ENCODE results near the gene NINL. TPM values are rescaled to one million over a fixed set of nuclear protein-coding genes. Genes with fewer than 3 reads are reported as not detected.

NINL gene
- total and polyA plus RNA-seq, 2 experiments from 2014 or later, result 26.4 to 61.3 TPM

GRCh38 chr20:25453035-25453810, 132.1 kb downstream of the NINL start:
- H3K36me3 ChIP-seq, result peaks cover 31% of the 10 kb centered on the region
- peak overlapping the region; percentile 61 for H3K27ac ChIP-seq
- H3K4me3 ChIP-seq, result no peak overlapping the region
- H3K27me3 ChIP-seq, result no peaks in the 10 kb centered on the region
- DNase-seq (ENCODE audit: low read depth in 1 of 2, low spot score in 1 of 2), result peak; percentile 41 to 67
- H3K4me1 ChIP-seq (ENCODE audit: low read depth), result no peaks in the 10 kb centered on the region
- no peaks in the 10 kb centered on the region for H3K9me3 ChIP-seq (ENCODE audit: low read depth)
- no peak for TF ChIP-seq CTCF (IDR thresholded peaks at IDR 0.05; ENCODE audit: low read depth, low read length)

- Histone ChIP-seq H3K4me3 (no peak overlapping the region), H3K27ac (peak overlapping the region; percentile 41), H3K4me1 (ENCODE audit: low read depth) (no peaks in the 10 kb centered on the region), H3K36me3 (peaks cover 29% of the 10 kb centered on the region), H3K9me3 (ENCODE audit: low read depth) (no peaks in the 10 kb centered on the region), H3K27me3 (no peaks in the 10 kb centered on the region)
- no peak for DNase-seq (ENCODE audit: low read depth in 1 of 2, low spot score in 1 of 2)
- TF ChIP-seq CTCF (IDR thresholded peaks at IDR 0.05; ENCODE audit: low read depth, low read length), result no peak
Observed at GRCh38 chr20:25452333-25452732, 133.0 kb downstream of the NINL start.

- Histone ChIP-seq H3K4me1 (ENCODE audit: low read depth) (no peaks in the 10 kb centered on the region), H3K27ac (no peak overlapping the region), H3K36me3 (peaks cover 13% of the 10 kb centered on the region), H3K27me3 (no peaks in the 10 kb centered on the region), H3K9me3 (ENCODE audit: low read depth) (no peaks in the 10 kb centered on the region), H3K4me3 (no peak overlapping the region)
- TF ChIP-seq CTCF (IDR thresholded peaks at IDR 0.05; ENCODE audit: low read depth, low read length), result no peak
- no peak for DNase-seq (ENCODE audit: low read depth in 1 of 2, low spot score in 1 of 2)
Observed at GRCh38 chr20:25447671-25448070, 137.7 kb downstream of the NINL start.

GRCh38 chr20:25444556-25444955, 140.8 kb downstream of the NINL start:
- Histone ChIP-seq H3K27me3 (no peaks in the 10 kb centered on the region), H3K9me3 (ENCODE audit: low read depth) (no peaks in the 10 kb centered on the region), H3K4me1 (ENCODE audit: low read depth) (no peaks in the 10 kb centered on the region), H3K27ac (no peak overlapping the region), H3K4me3 (no peak overlapping the region), H3K36me3 (peaks cover 4% of the 10 kb centered on the region)
- DNase-seq (ENCODE audit: low read depth in 1 of 2, low spot score in 1 of 2), result no peak
- TF ChIP-seq CTCF (IDR thresholded peaks at IDR 0.05; ENCODE audit: low read depth, low read length), result no peak

- no peak for DNase-seq (ENCODE audit: low read depth in 1 of 2, low spot score in 1 of 2)
Observed at GRCh38 chr20:25439328-25439727, 146.0 kb downstream of the NINL start.

More at GRCh38 chr20:25439328-25439727, 146.0 kb downstream of the NINL start:
- no peak overlapping the region for H3K4me3 ChIP-seq
- H3K36me3 ChIP-seq, result no peaks in the 10 kb centered on the region
- peaks cover 8% of the 10 kb centered on the region for H3K4me1 ChIP-seq (ENCODE audit: low read depth)
- no peak overlapping the region for H3K27ac ChIP-seq
- H3K9me3 ChIP-seq (ENCODE audit: low read depth), result no peaks in the 10 kb centered on the region
- no peaks in the 10 kb centered on the region for H3K27me3 ChIP-seq
- TF ChIP-seq CTCF (IDR thresholded peaks at IDR 0.05; ENCODE audit: low read depth, low read length), result no peak
